ENCODE data around the gene P2RY10. TPM values are rescaled to one million over a fixed set of nuclear protein-coding genes. Genes with fewer than 3 reads are reported as not detected.
A peak's percentile ranks its signal among the peaks of the same experiment; 100 is the strongest.

The P2RY10 gene
- 155 TPM for polyA plus RNA-seq

DNA sequence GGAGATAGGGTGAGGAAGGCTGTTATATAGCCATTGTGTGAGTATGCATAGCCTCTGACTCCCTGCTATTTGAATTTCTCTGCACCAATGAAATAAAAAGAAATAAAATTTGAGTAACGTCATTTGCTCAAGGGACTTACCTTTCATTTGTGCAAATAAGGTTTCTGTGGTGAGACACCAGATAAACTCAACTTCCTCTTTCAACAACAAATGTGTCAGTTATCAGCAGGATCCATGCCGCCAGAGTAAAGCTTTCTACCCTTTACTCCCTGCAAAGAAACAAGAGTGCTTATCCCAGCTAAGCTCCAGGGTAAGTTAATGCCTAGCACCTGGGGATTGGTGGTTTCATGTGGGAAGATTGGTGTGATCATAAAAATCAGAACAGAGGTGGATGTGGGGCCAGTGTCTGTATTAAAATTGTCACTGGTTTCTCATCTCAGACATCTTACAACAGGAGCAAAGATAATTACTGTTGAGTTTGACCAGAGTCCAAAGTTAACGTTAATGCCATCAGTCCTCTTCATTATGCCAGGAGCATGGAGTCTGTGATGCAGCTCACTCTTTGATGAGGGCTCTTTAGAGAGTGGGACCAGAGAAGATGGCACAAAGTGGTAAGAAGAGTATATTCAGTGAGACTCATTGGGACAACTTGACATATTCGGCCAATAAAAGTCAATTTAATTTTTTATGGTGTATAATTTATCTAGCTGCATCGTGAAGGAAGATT lies at the start of gene P2RY10:
P2RY10 (plus strand) TSS at position 206 of the 727 bp plus-strand sequence. CDS start 15,130 bp downstream, outside the sequence.
- H3K4me1 Mint-ChIP-seq = peaks cover 16 to 46% (median 46%) of the 10 kb centered on the region in 3 donors
- no peaks in the 10 kb centered on the region for H3K27me3 Mint-ChIP-seq
- peak within 1 kb of the TSS; percentile 88 to 96 (median 96) for H3K27ac Mint-ChIP-seq
- peaks cover 5% of the 10 kb centered on the region for H3K36me3 Mint-ChIP-seq
- peak within 1 kb of the TSS; percentile 96 to 98 (median 97) for H3K4me3 Mint-ChIP-seq
- no peaks in the 10 kb centered on the region for H3K9me3 Mint-ChIP-seq

- Mint-ChIP-seq H3K9me3 (peaks cover 0 to 7% (median 5%) of the 10 kb centered on the region in 3 donors), H3K27me3 (peaks cover 2% of the 10 kb centered on the region), H3K4me3 (peak overlapping the region in 2 of 4 donors; percentile 32 to 67), H3K36me3 (no peaks in the 10 kb centered on the region), H3K27ac (no peak overlapping the region), H3K4me1 (peaks cover 5 to 12% (median 8%) of the 10 kb centered on the region in 3 donors)
Observed at GRCh38 chrX:78922754-78923153, 22.4 kb upstream of the P2RY10 start.

DNA sequence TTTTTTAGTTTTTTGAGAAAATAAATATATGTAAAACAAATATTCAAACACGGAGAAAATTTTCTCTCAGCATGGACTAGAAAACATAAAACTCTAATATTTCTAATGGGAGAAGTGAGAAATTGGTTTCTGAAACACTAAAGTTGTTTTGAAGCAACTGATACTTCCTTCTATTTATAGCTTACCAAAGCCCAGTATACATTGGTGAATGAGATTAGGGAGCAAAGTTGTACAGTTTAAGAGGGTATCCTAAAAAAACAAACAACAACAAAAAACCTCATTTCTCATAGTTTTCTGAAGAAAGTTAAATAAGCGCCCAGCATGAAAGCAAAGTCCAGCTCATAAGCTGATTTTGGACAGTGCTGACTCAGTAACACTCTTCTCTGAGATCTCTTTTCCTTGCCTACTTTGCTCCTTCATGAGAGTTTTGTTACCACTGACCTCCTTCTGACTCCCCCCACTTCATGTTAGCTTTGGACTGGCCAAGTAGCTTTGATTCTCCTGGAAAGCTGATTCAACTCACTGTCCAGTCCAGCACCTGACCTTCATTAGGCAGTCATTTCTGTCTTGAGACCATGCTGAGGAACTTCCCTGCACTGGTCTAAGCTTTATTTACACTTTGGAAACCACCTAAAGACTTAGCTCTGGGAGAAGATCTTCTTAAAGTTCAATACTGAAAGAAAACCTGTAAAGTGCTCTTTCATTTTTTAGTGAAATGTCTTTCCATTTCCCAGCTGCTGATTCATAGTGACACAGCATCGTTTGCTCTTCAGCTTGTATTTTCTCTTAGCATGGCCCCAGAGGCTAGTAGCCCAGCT lies 21.8 kb upstream of the P2RY10 start:
- peaks cover 0 to 7% (median 5%) of the 10 kb centered on the region in 3 donors for H3K9me3 Mint-ChIP-seq
- H3K27me3 Mint-ChIP-seq = peaks cover 2% of the 10 kb centered on the region
- peaks cover 5 to 12% (median 8%) of the 10 kb centered on the region in 3 donors for H3K4me1 Mint-ChIP-seq
- peak overlapping the region; percentile 1 to 87 (median 3) for H3K27ac Mint-ChIP-seq
- H3K4me3 Mint-ChIP-seq = peak overlapping the region in 3 of 4 donors; percentile 22 to 85 (median 43)
- H3K36me3 Mint-ChIP-seq = no peaks in the 10 kb centered on the region

DNA sequence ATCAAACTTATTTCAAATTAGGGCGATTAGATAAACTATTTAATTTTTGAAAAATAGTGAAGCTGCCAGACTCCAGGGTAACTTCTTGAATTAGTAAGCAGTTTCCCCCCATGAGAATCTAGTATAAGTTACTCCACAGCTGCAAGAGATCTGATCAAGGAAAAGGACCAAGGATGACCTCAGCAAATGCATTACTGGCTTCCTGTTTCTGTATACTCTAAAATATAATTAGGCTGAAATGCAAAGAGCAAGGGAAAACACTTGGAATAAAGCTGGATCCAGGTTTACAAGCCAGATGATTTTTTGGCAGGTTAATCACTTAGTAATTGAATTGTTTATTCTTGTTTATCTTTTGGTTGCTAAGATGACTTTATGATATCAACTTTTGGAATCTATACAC lies 13.4 kb upstream of the P2RY10 start:
- H3K27ac Mint-ChIP-seq = no peak overlapping the region
- H3K4me1 Mint-ChIP-seq = peaks cover 0 to 3% (median 0%) of the 10 kb centered on the region in 3 donors
- H3K27me3 Mint-ChIP-seq = no peaks in the 10 kb centered on the region
- peaks cover 0 to 7% (median 2%) of the 10 kb centered on the region in 3 donors for H3K9me3 Mint-ChIP-seq
- H3K36me3 Mint-ChIP-seq = no peaks in the 10 kb centered on the region
- H3K4me3 Mint-ChIP-seq = no peak overlapping the region

- Mint-ChIP-seq H3K36me3 (peaks cover 5% of the 10 kb centered on the region), H3K27me3 (peaks cover 2% of the 10 kb centered on the region), H3K9me3 (peaks cover 2 to 7% (median 3%) of the 10 kb centered on the region in 3 donors), H3K27ac (no peak overlapping the region), H3K4me3 (no peak overlapping the region), H3K4me1 (peaks cover 0 to 3% (median 2%) of the 10 kb centered on the region in 3 donors)
Observed at GRCh38 chrX:78934866-78935265, 10.3 kb upstream of the P2RY10 start.

DNA sequence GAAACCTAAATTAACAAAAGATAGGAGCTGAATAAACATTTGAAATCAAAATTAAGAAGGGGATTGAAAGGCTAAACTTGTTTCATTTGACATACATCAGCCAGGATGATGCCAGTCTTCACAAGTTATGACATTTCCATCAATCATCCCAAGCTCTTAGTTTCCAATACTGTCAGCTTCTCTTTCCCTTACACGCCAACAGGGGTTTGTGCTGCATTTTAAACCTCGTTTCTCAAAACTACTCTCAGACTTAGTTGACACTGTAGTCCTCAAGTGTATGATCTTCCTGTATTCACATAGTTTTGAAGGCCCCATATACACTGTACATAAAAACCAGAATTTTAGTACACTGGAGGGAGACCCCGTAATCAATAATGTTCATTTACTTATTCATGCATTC lies 840 bp upstream of the P2RY10 start:
- H3K4me1 Mint-ChIP-seq = peaks cover 13 to 45% (median 43%) of the 10 kb centered on the region in 3 donors
- peak overlapping the region; percentile 88 to 96 (median 96) for H3K27ac Mint-ChIP-seq
- peak overlapping the region; percentile 96 to 98 (median 97) for H3K4me3 Mint-ChIP-seq
- H3K36me3 Mint-ChIP-seq = peaks cover 4% of the 10 kb centered on the region
- H3K9me3 Mint-ChIP-seq = no peaks in the 10 kb centered on the region
- no peaks in the 10 kb centered on the region for H3K27me3 Mint-ChIP-seq

GRCh38 chrX:78946178-78946931 lies 1.2 kb downstream of the P2RY10 start:
- H3K27me3 Mint-ChIP-seq = no peaks in the 10 kb centered on the region
- H3K36me3 Mint-ChIP-seq = peaks cover 5% of the 10 kb centered on the region
- no peaks in the 10 kb centered on the region for H3K9me3 Mint-ChIP-seq
- peak overlapping the region; percentile 96 to 98 (median 97) for H3K4me3 Mint-ChIP-seq
- peak overlapping the region; percentile 88 to 96 (median 96) for H3K27ac Mint-ChIP-seq
- H3K4me1 Mint-ChIP-seq = peaks cover 18 to 46% (median 45%) of the 10 kb centered on the region in 3 donors

DNA sequence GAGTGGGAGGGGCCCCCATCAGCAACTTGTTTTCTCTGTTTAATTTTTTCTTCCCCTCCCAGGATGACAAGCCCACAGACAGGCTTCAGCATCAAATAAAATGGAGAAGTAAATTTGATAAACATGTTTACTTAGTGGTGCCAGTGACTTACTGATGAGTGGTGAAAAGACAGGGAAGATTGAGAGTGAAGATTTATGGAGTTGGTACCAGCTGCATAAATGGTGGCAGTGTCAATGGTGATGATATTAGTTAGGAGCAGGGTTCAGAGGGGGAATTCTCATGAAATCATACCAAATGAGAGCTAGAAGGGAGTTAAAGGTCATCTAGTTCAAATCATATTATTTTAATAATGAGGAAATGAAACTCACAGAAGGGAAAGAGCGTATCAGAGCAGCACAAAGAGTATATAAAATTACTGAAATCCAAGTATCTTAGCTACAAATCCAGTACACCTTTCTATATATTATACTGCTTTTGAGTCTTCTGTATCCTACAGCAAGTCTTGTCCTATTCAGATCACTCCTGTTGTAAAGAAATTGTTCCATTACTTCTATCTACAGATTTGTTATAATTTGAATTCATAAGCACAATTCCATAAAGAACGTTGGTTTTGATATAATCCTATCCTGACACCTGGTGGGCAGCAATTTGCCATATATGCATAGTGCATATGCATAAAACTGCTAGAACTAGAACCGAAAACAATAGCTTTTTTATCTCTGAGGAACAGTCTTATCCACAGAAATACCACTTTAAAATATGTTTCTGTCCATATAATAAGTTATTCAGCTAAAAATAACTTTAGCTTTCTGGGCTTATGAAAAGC lies 5.0 kb downstream of the P2RY10 start:
- Mint-ChIP-seq H3K9me3 (no peaks in the 10 kb centered on the region), H3K36me3 (peaks cover 13% of the 10 kb centered on the region), H3K27ac (peak overlapping the region; percentile 53 to 93 (median 84)), H3K4me3 (peak overlapping the region; percentile 96 to 98 (median 97)), H3K27me3 (peaks cover 2% of the 10 kb centered on the region), H3K4me1 (peaks cover 23 to 45% (median 35%) of the 10 kb centered on the region in 3 donors)

- H3K27me3 Mint-ChIP-seq = peaks cover 5% of the 10 kb centered on the region
- peaks cover 43 to 63% (median 47%) of the 10 kb centered on the region in 3 donors for H3K4me1 Mint-ChIP-seq
- H3K27ac Mint-ChIP-seq = peak overlapping the region; percentile 76 to 94 (median 86)
- H3K36me3 Mint-ChIP-seq = peaks cover 9% of the 10 kb centered on the region
- H3K9me3 Mint-ChIP-seq = no peaks in the 10 kb centered on the region
- peak overlapping the region; percentile 21 to 77 (median 54) for H3K4me3 Mint-ChIP-seq
Observed at GRCh38 chrX:78957049-78957767, 12.0 kb downstream of the P2RY10 start.

GRCh38 chrX:78957768-78958130 lies 12.6 kb downstream of the P2RY10 start:
- H3K9me3 Mint-ChIP-seq = no peaks in the 10 kb centered on the region
- peaks cover 40 to 59% (median 43%) of the 10 kb centered on the region in 3 donors for H3K4me1 Mint-ChIP-seq
- H3K27ac Mint-ChIP-seq = peak overlapping the region; percentile 76 to 94 (median 86)
- peak overlapping the region; percentile 21 to 77 (median 48) for H3K4me3 Mint-ChIP-seq
- peaks cover 5% of the 10 kb centered on the region for H3K27me3 Mint-ChIP-seq
- H3K36me3 Mint-ChIP-seq = peaks cover 7% of the 10 kb centered on the region

DNA sequence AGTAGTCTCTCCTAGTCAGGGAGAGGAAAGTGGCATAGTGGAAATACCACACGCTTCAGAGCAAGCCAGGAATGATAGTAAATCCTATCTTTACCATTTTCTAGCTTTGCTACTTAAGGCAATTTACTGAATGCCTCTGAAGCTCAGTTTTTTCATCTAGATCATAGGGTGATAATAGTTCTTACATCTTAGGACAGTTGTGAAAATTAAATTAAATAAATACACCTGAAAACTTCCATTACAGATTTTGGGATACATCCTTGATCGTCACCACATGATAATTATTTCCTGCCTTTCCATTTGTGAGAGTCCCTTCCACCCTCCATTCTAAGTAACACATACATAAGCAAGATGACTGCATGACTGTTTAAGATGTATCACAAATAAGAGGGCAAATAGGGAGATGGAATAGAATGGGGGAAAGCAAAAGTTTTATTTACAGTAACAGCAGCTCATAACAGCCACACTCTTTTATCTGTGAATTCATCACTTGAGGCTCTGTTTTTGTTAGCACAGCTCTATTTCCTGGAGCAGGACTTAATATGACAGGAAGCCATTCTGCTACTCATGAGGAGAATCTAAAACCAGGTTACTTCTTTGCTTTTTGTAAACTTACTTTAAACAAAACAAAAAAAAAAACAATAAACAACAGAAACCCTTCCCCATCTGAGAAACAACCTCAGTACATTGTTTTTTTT lies 13.4 kb downstream of the P2RY10 start:
- peaks cover 11% of the 10 kb centered on the region for H3K36me3 Mint-ChIP-seq
- H3K4me3 Mint-ChIP-seq = peak overlapping the region in 2 of 4 donors; percentile 9 to 77

DNA sequence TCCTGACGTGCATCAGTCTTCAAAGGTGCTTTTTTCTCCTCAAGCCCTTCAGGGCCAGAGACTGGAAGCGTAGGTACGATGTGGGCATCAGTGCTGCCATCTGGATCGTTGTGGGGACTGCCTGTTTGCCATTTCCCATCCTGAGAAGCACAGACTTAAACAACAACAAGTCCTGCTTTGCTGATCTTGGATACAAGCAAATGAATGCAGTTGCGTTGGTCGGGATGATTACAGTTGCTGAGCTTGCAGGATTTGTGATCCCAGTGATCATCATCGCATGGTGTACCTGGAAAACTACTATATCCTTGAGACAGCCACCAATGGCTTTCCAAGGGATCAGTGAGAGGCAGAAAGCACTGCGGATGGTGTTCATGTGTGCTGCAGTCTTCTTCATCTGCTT lies 15.7 kb downstream of the P2RY10 start:
- H3K9me3 Mint-ChIP-seq = no peaks in the 10 kb centered on the region
- H3K36me3 Mint-ChIP-seq = peaks cover 3% of the 10 kb centered on the region
- H3K4me3 Mint-ChIP-seq = no peak overlapping the region
- peaks cover 3% of the 10 kb centered on the region for H3K27me3 Mint-ChIP-seq
- H3K27ac Mint-ChIP-seq = no peak overlapping the region
- H3K4me1 Mint-ChIP-seq = peaks cover 34 to 55% (median 48%) of the 10 kb centered on the region in 3 donors

More for the DNA sequence above, 13.4 kb downstream of the P2RY10 start:
- Mint-ChIP-seq H3K27me3 (peaks cover 5% of the 10 kb centered on the region), H3K27ac (no peak overlapping the region), H3K9me3 (no peaks in the 10 kb centered on the region), H3K4me1 (peaks cover 38 to 60% (median 38%) of the 10 kb centered on the region in 3 donors)

DNA sequence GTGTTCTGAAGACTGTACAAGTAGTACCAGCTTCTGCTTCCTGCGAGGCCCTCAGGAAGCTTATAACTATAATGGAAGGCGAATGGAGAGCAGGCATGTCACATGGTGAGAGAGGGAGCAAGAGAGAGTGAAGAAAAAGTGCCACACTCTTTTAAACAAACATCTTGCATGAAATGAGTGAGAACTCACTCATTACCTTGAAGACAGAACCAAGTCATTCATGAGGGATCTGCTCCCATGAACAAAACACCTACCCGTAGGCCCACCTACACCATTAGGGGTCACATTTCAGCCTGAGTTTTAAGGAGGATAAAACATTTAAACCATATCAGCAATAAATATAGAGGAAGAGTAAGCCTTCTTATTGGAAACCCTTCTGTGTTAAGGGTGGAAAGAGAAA lies 19.4 kb downstream of the P2RY10 start:
- Mint-ChIP-seq H3K4me1 (peaks cover 14 to 25% (median 23%) of the 10 kb centered on the region in 3 donors), H3K27ac (peak overlapping the region in 2 of 3 donors; percentile 0 to 72), H3K36me3 (peaks cover 3% of the 10 kb centered on the region), H3K9me3 (peaks cover 1 to 8% (median 2%) of the 10 kb centered on the region in 3 donors), H3K27me3 (no peaks in the 10 kb centered on the region), H3K4me3 (peak overlapping the region in 1 of 4 donors; percentile 46)
